Activated B cell treated with CpG ODN at 0.5 μM for 24 hours (primary cell): ENCODE measurements around the gene ZNF311. TPM values are rescaled to one million over a fixed set of nuclear protein-coding genes. Genes with fewer than 3 reads are reported as not detected.

ENCODE experiments used
- ATAC-seq: fragments of 200-7000 bp; cut with Tn5 transposase; one replicate; pipeline ENCODE4 v1.10.0; 2021; ENCODE audit warnings: low read depth, mild to moderate bottlenecking, moderate library complexity
- CTCF ChIA-PET: fragments of 350-600 bp; sonication (Branson Sonifier 250); formaldehyde crosslinking; loops from one replicate; lab custom pipeline; 2021; ENCODE audit warnings: antibody characterized with exemption; lab: Charles Lee
- POLR2A ChIA-PET: fragments of 350-600 bp; sonication (Branson Sonifier 250); formaldehyde crosslinking; loops from one replicate; lab custom pipeline; 2021; ENCODE audit warnings: antibody characterized with exemption; lab: Charles Lee
- DNase-seq: peaks from one replicate; pipeline ENCODE4 v3.0.0; 2022
- H3K27ac Mint-ChIP-seq: one replicate; pipeline ENCODE4 v1.8.0; 2020; ENCODE audit warnings: mixed read lengths
- H3K27me3 Mint-ChIP-seq: one replicate; pipeline ENCODE4 v1.8.0; 2021; ENCODE audit warnings: mixed read lengths
- H3K36me3 Mint-ChIP-seq: one replicate; pipeline ENCODE4 v1.8.0; 2021; ENCODE audit warnings: low read depth, mixed read lengths
- H3K4me1 Mint-ChIP-seq: one replicate; pipeline ENCODE4 v1.8.0; 2021; ENCODE audit warnings: mixed read lengths
- H3K4me3 Mint-ChIP-seq: one replicate; pipeline ENCODE4 v1.8.0; 2020; ENCODE audit warnings: mild to moderate bottlenecking, mixed read lengths
- H3K9me3 Mint-ChIP-seq: one replicate; pipeline ENCODE4 v1.8.0; 2020; ENCODE audit warnings: mixed read lengths
- CTCF ChIP-seq: fragments of 200-600 bp; IDR thresholded peaks from one replicate; pipeline ENCODE4 v1.8.0; 2022; ENCODE audit warnings: antibody characterized with exemption, mild to moderate bottlenecking
- intact Hi-C: fragments of 100-400 bp; cut with micrococcal nuclease; formaldehyde crosslinking; loops from one replicate; pipeline ENCODE4 v1.15.1; 2024
- total RNA-seq: library from RNA; stranded (reverse); gene quantifications from 2 replicates; pipeline ENCODE4 v1.2.3, GENCODE V29; 2022

Gene ZNF311
- total RNA-seq = 0.31 TPM in 1 of 2 replicates, not detected in the other

- Mint-ChIP-seq H3K36me3 (no peaks in the 10 kb centered on the region), H3K27me3 (peaks cover 34% of the 10 kb centered on the region), H3K27ac (no peak within 1 kb of the TSS), H3K4me1 (peaks cover 6% of the 10 kb centered on the region), H3K9me3 (peaks cover 4% of the 10 kb centered on the region), H3K4me3 (peak within 1 kb of the TSS; percentile 81)
- CTCF ChIA-PET = no interaction called here
- intact Hi-C loops = no loop called here
- no peak for TF ChIP-seq CTCF
- POLR2A ChIA-PET = interaction anchor here (0.8 kb wide), 1 partner anchor 19 kb away, joined by 7 read pairs; no protein-coding TSS in a partner anchor
- peak; percentile 31 for ATAC-seq
- DNase-seq = no peak
Observed at GRCh38 chr6:29005183-29005885, at the start of gene ZNF311. Gene ZNF311, minus strand, starts transcription at chr6:29005315. Its CDS starts 1,361 bp downstream, at chr6:29003954.

GRCh38 chr6:29051680-29052079 is 46.6 kb upstream of the ZNF311 start:
- no peak for TF ChIP-seq CTCF
- Mint-ChIP-seq H3K36me3 (no peaks in the 10 kb centered on the region), H3K27me3 (peaks cover 19% of the 10 kb centered on the region), H3K4me3 (no peak overlapping the region), H3K9me3 (peaks cover 6% of the 10 kb centered on the region), H3K27ac (no peak overlapping the region), H3K4me1 (no peaks in the 10 kb centered on the region)
- ChIA-PET POLR2A (no interaction called here), CTCF (no interaction called here)
- intact Hi-C loops = no loop called here
- ATAC-seq (no peak), DNase-seq (no peak)

- Mint-ChIP-seq H3K9me3 (peaks cover 3% of the 10 kb centered on the region), H3K4me1 (no peaks in the 10 kb centered on the region), H3K4me3 (no peak within 1 kb of the TSS), H3K27me3 (peaks cover 31% of the 10 kb centered on the region), H3K27ac (no peak within 1 kb of the TSS), H3K36me3 (no peaks in the 10 kb centered on the region)
- intact Hi-C loops = no loop called here
- DNase-seq (no peak), ATAC-seq (no peak)
- POLR2A ChIA-PET = no interaction called here
- CTCF ChIA-PET = no interaction called here
- no peak for TF ChIP-seq CTCF
Observed at GRCh38 chr6:29045075-29045474, 40.0 kb upstream of the ZNF311 start, which contains the start of gene OR2W1. Gene OR2W1, minus strand, starts transcription at chr6:29045175. Its CDS starts 0 bp downstream, at chr6:29045175.

- ChIA-PET CTCF (no interaction called here), POLR2A (no interaction called here)
- DNase-seq (no peak), ATAC-seq (no peak)
- H3K4me1 Mint-ChIP-seq = no peaks in the 10 kb centered on the region
- intact Hi-C loops = no loop called here
- no peak overlapping the region for H3K27ac Mint-ChIP-seq
- H3K36me3 Mint-ChIP-seq = no peaks in the 10 kb centered on the region
- H3K9me3 Mint-ChIP-seq = peaks cover 3% of the 10 kb centered on the region
- TF ChIP-seq CTCF = no peak
- peaks cover 22% of the 10 kb centered on the region for H3K27me3 Mint-ChIP-seq
- H3K4me3 Mint-ChIP-seq = no peak overlapping the region
Observed at GRCh38 chr6:29035951-29036350, 30.8 kb upstream of the ZNF311 start.

- ChIA-PET POLR2A (no interaction called here), CTCF (no interaction called here)
- peaks cover 31% of the 10 kb centered on the region for H3K27me3 Mint-ChIP-seq
- DNase-seq (no peak), ATAC-seq (no peak)
- H3K4me1 Mint-ChIP-seq = no peaks in the 10 kb centered on the region
- no peak for TF ChIP-seq CTCF
- H3K9me3 Mint-ChIP-seq = no peaks in the 10 kb centered on the region
- H3K4me3 Mint-ChIP-seq = no peak overlapping the region
- intact Hi-C loops = no loop called here
- no peak overlapping the region for H3K27ac Mint-ChIP-seq
- no peaks in the 10 kb centered on the region for H3K36me3 Mint-ChIP-seq
Observed at GRCh38 chr6:29028821-29029220, 23.7 kb upstream of the ZNF311 start.
